GM21360 (cell line): ENCODE data around the gene ARRDC2.
"Not testable (repeated sequence)": the region's sequence is repeated elsewhere in the genome, so short reads cannot be mapped to it uniquely, and the experiment has no call there.

Experiments
- ATAC-seq: cut with Tn5 transposase; IDR thresholded peaks from one replicate; pipeline ENCODE4 v1.9.1; 2021; ENCODE audit warnings: mild to moderate bottlenecking, moderate library complexity; ENCODE audit not compliant: unreplicated experiment

The ARRDC2 gene

GRCh38 chr19:17989425-17990094 is 18.4 kb upstream of the ARRDC2 start:
- ATAC-seq: no peak

GRCh38 chr19:17993076-17993813 is 14.7 kb upstream of the ARRDC2 start:
- no peak for ATAC-seq

GRCh38 chr19:17996826-17997316 is 11.1 kb upstream of the ARRDC2 start:
- peak; percentile 37 for ATAC-seq

- no peak for ATAC-seq
Measured at GRCh38 chr19:17997969-17998826, 9.8 kb upstream of the ARRDC2 start.

GRCh38 chr19:17998827-17999150 is 9.2 kb upstream of the ARRDC2 start:
- ATAC-seq: no peak

- ATAC-seq: no peak
Measured at GRCh38 chr19:17999684-18000479, 8.1 kb upstream of the ARRDC2 start.

GRCh38 chr19:18000480-18000914 is 7.5 kb upstream of the ARRDC2 start:
- peak; percentile 13 for ATAC-seq

- peak; percentile 50 for ATAC-seq
Measured at GRCh38 chr19:18000915-18001776, 6.8 kb upstream of the ARRDC2 start.

- no peak for ATAC-seq
Measured at GRCh38 chr19:18001777-18002345, 6.1 kb upstream of the ARRDC2 start.

GRCh38 chr19:18002347-18002850 is 5.6 kb upstream of the ARRDC2 start:
- no peak for ATAC-seq

GRCh38 chr19:18005750-18006149 is 2.2 kb upstream of the ARRDC2 start:
- ATAC-seq: not testable (repeated sequence)

GRCh38 chr19:18007044-18007916 is 690 bp upstream of the ARRDC2 start:
- ATAC-seq: peak; percentile 52

GRCh38 chr19:18008814-18009213 is 844 bp downstream of the ARRDC2 start:
- ATAC-seq: no peak

GRCh38 chr19:18009412-18010066 is 1.6 kb downstream of the ARRDC2 start:
- no peak for ATAC-seq

GRCh38 chr19:18010149-18010548 is 2.2 kb downstream of the ARRDC2 start:
- no peak for ATAC-seq

- no peak for ATAC-seq
Measured at GRCh38 chr19:18013210-18014111, 5.5 kb downstream of the ARRDC2 start.

- ATAC-seq: no peak
Measured at GRCh38 chr19:18014197-18014596, 6.2 kb downstream of the ARRDC2 start.
